GM18505 (cell line): ENCODE data around the gene FXYD5.

Source experiments
- ATAC-seq: cut with Tn5 transposase; IDR thresholded peaks from one replicate; pipeline ENCODE4 v1.9.1; 2021; ENCODE audit not compliant: unreplicated experiment
- POLR2A ChIP-seq: IDR thresholded peaks from 4 replicates; pipeline ENCODE4 v1.6.1; 2011; ENCODE audit warnings: borderline replicate concordance; ENCODE audit not compliant: insufficient read depth, insufficient read length; ENCODE audit errors: extremely low read depth

The FXYD5 gene

GRCh38 chr19:35135389-35135909 lies 19.1 kb upstream of the FXYD5 start:
- no peak for ATAC-seq
- TF ChIP-seq POLR2A: no peak

- ATAC-seq: no peak
- TF ChIP-seq POLR2A: no peak
Measured at GRCh38 chr19:35136231-35136630, 18.3 kb upstream of the FXYD5 start.

GRCh38 chr19:35136977-35137702 lies 17.4 kb upstream of the FXYD5 start:
- ATAC-seq: no peak

GRCh38 chr19:35138305-35138892 lies 16.1 kb upstream of the FXYD5 start, which contains the start of gene FXYD1:
Gene FXYD1 (plus strand): TSS chr19:35138824. CDS start chr19:35140080, 1,256 bp downstream.
- ATAC-seq: no peak
- no peak for TF ChIP-seq POLR2A

More at GRCh38 chr19:35136977-35137702, 17.4 kb upstream of the FXYD5 start:
- TF ChIP-seq POLR2A: no peak

- no peak for ATAC-seq
- TF ChIP-seq POLR2A: no peak
Measured at GRCh38 chr19:35140207-35140961, 14.2 kb upstream of the FXYD5 start.

GRCh38 chr19:35140962-35141836 lies 13.3 kb upstream of the FXYD5 start:
- no peak for TF ChIP-seq POLR2A
- peak; percentile 62 for ATAC-seq

- ATAC-seq: no peak
- no peak for TF ChIP-seq POLR2A
Measured at GRCh38 chr19:35141837-35142605, 12.5 kb upstream of the FXYD5 start.

GRCh38 chr19:35142606-35143230 lies 11.8 kb upstream of the FXYD5 start:
- ATAC-seq: no peak
- TF ChIP-seq POLR2A: no peak

- no peak for TF ChIP-seq POLR2A
- ATAC-seq: no peak
Measured at GRCh38 chr19:35143231-35143715, 11.3 kb upstream of the FXYD5 start, which contains the start of gene FXYD7. Gene FXYD7 (plus strand): TSS chr19:35143255. CDS start chr19:35143334, 79 bp downstream.

GRCh38 chr19:35143818-35144217 lies 10.7 kb upstream of the FXYD5 start:
- ATAC-seq: no peak
- no peak for TF ChIP-seq POLR2A

GRCh38 chr19:35144259-35144599 lies 10.3 kb upstream of the FXYD5 start:
- ATAC-seq: no peak
- no peak for TF ChIP-seq POLR2A
